AG04450 (cell line): ENCODE data around the gene CACNA2D3. TPM values are rescaled to one million over a fixed set of nuclear protein-coding genes. Genes with fewer than 3 reads are reported as not detected.

Experiments used
- CTCF ChIA-PET: fragments of 300-600, 350-600 bp; formaldehyde crosslinking; extraction: SDS; loops from one replicate; lab custom pipeline; 2022; ENCODE audit warnings: antibody characterized with exemption, inconsistent platforms; lab: Charles Lee
- POLR2A ChIA-PET: fragments of 350-600 bp; formaldehyde crosslinking; extraction: SDS; loops from one replicate; lab custom pipeline; 2021; ENCODE audit warnings: antibody characterized with exemption, inconsistent platforms; lab: Yijun Ruan, JAX
- DNase-seq: peaks from one replicate; pipeline ENCODE4 v3.0.0-alpha.2; 2011; ENCODE audit warnings: low read depth, low spot score
- H3K27ac ChIP-seq: one replicate; pipeline ENCODE4 v1.5.1; 2012; ENCODE audit warnings: low read depth, low read length, control low read depth
- H3K27me3 ChIP-seq: one replicate; pipeline ENCODE4 v1.6.0; 2012; ENCODE audit warnings: low read length; ENCODE audit not compliant: control insufficient read depth, insufficient read depth
- H3K4me3 ChIP-seq: 2 replicates; pipeline ENCODE4 v1.5.1; 2011; ENCODE audit warnings: mild to moderate bottlenecking, low read depth, low read length, control low read depth
- H3K9me3 ChIP-seq: 2 replicates; pipeline ENCODE4 v1.5.1; 2012; ENCODE audit warnings: low read length; ENCODE audit not compliant: control insufficient read depth, insufficient read depth
- CTCF ChIP-seq: IDR thresholded peaks from 2 replicates; pipeline ENCODE4 v1.5.1; 2011; ENCODE audit warnings: low read depth, low read length, control low read depth, inconsistent platforms
- polyA plus RNA-seq: library from polyadenylated mRNA; depleted of rRNA; stranded (reverse); fragments of >200 nt; gene quantifications from 2 replicates; pipeline ENCODE4 v1.2.3, GENCODE V29; 2011

The CACNA2D3 gene
- polyA plus RNA-seq, 1 experiment, result 0.32 TPM

- Histone ChIP-seq H3K9me3 (no peaks in the 10 kb centered on the region), H3K27me3 (no peaks in the 10 kb centered on the region), H3K27ac (no peak overlapping the region), H3K4me3 (no peak overlapping the region)
- no peak for DNase-seq
- CTCF ChIA-PET, result interaction anchor here (1.5 kb wide), 1 partner anchor 11 kb away, joined by 4 read pairs; no protein-coding TSS in a partner anchor
- POLR2A ChIA-PET, result no interaction called here
- TF ChIP-seq CTCF, result no peak
Measured at GRCh38 chr3:54901906-54902685, 779.7 kb downstream of the CACNA2D3 start.

GRCh38 chr3:54905261-54905888 lies 783.0 kb downstream of the CACNA2D3 start:
- DNase-seq, result no peak
- ChIA-PET POLR2A (no interaction called here), CTCF (no interaction called here)
- H3K9me3 ChIP-seq, result no peaks in the 10 kb centered on the region
- H3K4me3 ChIP-seq, result no peak overlapping the region
- no peaks in the 10 kb centered on the region for H3K27me3 ChIP-seq
- no peak for TF ChIP-seq CTCF
- H3K27ac ChIP-seq, result no peak overlapping the region

DNA sequence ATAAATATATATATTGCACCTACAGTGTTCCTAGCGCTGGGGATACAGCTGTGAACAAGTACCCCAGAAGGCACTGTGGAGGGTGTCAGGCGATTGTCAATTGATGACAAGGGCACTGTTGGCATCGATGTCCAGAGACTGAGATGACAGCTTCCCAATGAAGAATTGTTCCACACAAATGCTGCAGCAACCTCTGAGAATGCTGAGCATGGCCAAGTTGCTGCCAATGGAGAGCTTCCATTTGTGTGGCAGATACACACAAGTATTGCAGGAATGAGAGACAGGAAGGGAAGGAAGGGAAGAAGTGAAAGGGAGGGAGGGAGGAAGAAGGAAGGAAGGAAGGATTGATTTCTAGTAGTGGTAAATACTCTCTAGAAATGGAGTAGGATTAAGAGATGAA lies 783.6 kb downstream of the CACNA2D3 start:
- no peaks in the 10 kb centered on the region for H3K9me3 ChIP-seq
- no peaks in the 10 kb centered on the region for H3K27me3 ChIP-seq
- POLR2A ChIA-PET, result no interaction called here
- DNase-seq, result no peak
- no peak overlapping the region for H3K27ac ChIP-seq
- H3K4me3 ChIP-seq, result no peak overlapping the region
- CTCF ChIA-PET, result no interaction called here
- no peak for TF ChIP-seq CTCF

- H3K9me3 ChIP-seq, result peaks cover 4% of the 10 kb centered on the region; the same call in 1 of the 2 replicates
- H3K4me3 ChIP-seq, result no peak overlapping the region
- no peak for TF ChIP-seq CTCF
- no peak for DNase-seq
- H3K27me3 ChIP-seq, result no peaks in the 10 kb centered on the region
- H3K27ac ChIP-seq, result no peak overlapping the region
- CTCF ChIA-PET, result interaction anchor here (0.8 kb wide), 1 partner anchor 34 kb away, joined by 3 read pairs; no protein-coding TSS in a partner anchor
- POLR2A ChIA-PET, result no interaction called here
Measured at GRCh38 chr3:54906763-54907162, 784.4 kb downstream of the CACNA2D3 start.

- ChIA-PET POLR2A (interaction anchor here (1.2 kb wide), 1 partner anchor 17 kb away, joined by 3 read pairs; no protein-coding TSS in a partner anchor), CTCF (interaction anchor here (0.6 to 1.8 kb wide), 3 partner anchors 17 to 1089 kb away, joined by 4 to 9 read pairs (median 4); no protein-coding TSS in a partner anchor)
- no peaks in the 10 kb centered on the region for H3K27me3 ChIP-seq
- H3K4me3 ChIP-seq, result no peak overlapping the region
- TF ChIP-seq CTCF, result no peak
- H3K9me3 ChIP-seq, result peaks cover 7% of the 10 kb centered on the region; the same call in 1 of the 2 replicates
- DNase-seq, result no peak
- no peak overlapping the region for H3K27ac ChIP-seq
Measured at GRCh38 chr3:54909191-54909590, 786.8 kb downstream of the CACNA2D3 start.
